HCT116 (cell line): Measurements from ENCODE around the gene PRKAG2. TPM values are rescaled to one million over a fixed set of nuclear protein-coding genes. Genes with fewer than 3 reads are reported as not detected.

ENCODE experiments used
- ATAC-seq: fragments of 200-7000 bp; cut with Tn5 transposase; 2 replicates; pipeline ENCODE4 v1.9.1; 2020; ENCODE audit warnings: mild to moderate bottlenecking, moderate library complexity
- BruUV-seq: library from RNA; stranded (reverse); fragments of 400-500 nt; replicated peaks from 2 replicates; lab custom pipeline; 2021; lab: Mats Ljungman, UMichigan
- CTCF ChIA-PET: fragments of 300-600 bp; sonication (Branson Sonifier 250); formaldehyde crosslinking; loops from one replicate; lab custom pipeline; 2021; ENCODE audit warnings: antibody characterized with exemption; lab: Charles Lee
- POLR2A ChIA-PET: fragments of 300-600, 350-600 bp; sonication (Branson Sonifier 250); formaldehyde crosslinking; loops from one replicate; lab custom pipeline; 2021; ENCODE audit warnings: antibody characterized with exemption; lab: Charles Lee
- RAD21 ChIA-PET, 2 experiments: fragments of 300-600 bp; sonication (Branson Sonifier 250); formaldehyde crosslinking; loops; one replicate each; lab custom pipeline; 2023; ENCODE audit warnings: low total read pairs in 2 of 2; ENCODE audit not compliant: uncharacterized antibody in 2 of 2, unreplicated experiment in 2 of 2, low non-redundant PET in 1 of 2; lab: Charles Lee
- DNase-seq: peaks from one replicate; pipeline ENCODE4 v3.0.0-alpha.2; 2010; ENCODE audit warnings: low read depth, low spot score
- H2AFZ ChIP-seq: fragments of 200-600 bp; shearing (Covaris generic), sonication (generic); 2 replicates; pipeline ENCODE4 v1.6.1; 2017; ENCODE audit warnings: low read depth, mixed run types, mixed read lengths, antibody characterized with exemption, low read length; ENCODE audit not compliant: poor library complexity, severe bottlenecking
- H3K27ac ChIP-seq: 2 replicates; pipeline ENCODE4 v1.5.1; 2012; ENCODE audit warnings: low read depth, low read length
- H3K27me3 ChIP-seq: fragments of 200-600 bp; sonication (generic); 2 replicates; pipeline ENCODE4 v1.6.1; 2016; ENCODE audit warnings: mixed run types, low read length, mixed read lengths; ENCODE audit not compliant: insufficient read depth
- H3K36me3 ChIP-seq, 2 experiments: fragments of 200-500 bp in 1 of 2; fragments of 200-600 bp in 1 of 2; sonication (Bioruptor generic) in 1 of 2; sonication (generic) in 1 of 2; 2 replicates each; pipeline versions ENCODE4 v1.5.1 to v1.6.1; 2014 to 2016; ENCODE audit warnings: low read length in 2 of 2, inconsistent platforms in 1 of 2, mixed read lengths in 1 of 2, mixed run types in 1 of 2; ENCODE audit not compliant: insufficient read depth in 2 of 2, control insufficient read depth in 1 of 2
- H3K4me1 ChIP-seq, 2 experiments: fragments of 200-600 bp in 1 of 2; sonication (generic) in 1 of 2; 2 replicates each; pipeline versions ENCODE4 v1.5.1 to v1.6.1; 2012 to 2017; ENCODE audit warnings: low read length in 2 of 2, inconsistent platforms in 1 of 2, mild to moderate bottlenecking in 1 of 2, mixed read lengths in 1 of 2, mixed run types in 1 of 2, moderate library complexity in 1 of 2; ENCODE audit not compliant: insufficient read depth in 2 of 2, control insufficient read depth in 1 of 2
- H3K4me2 ChIP-seq: fragments of 200-600 bp; sonication (generic); 2 replicates; pipeline ENCODE4 v1.6.1; 2017; ENCODE audit warnings: mixed run types, low read length, mixed read lengths
- H3K4me3 ChIP-seq, 2 experiments: fragments of 200-600 bp in 1 of 2; sonication (generic) in 1 of 2; replicated peaks in 1 of 2; 2 replicates each; pipeline ENCODE4 v1.5.1; 2011 to 2016; ENCODE audit warnings: low read length in 2 of 2, control low read depth in 1 of 2, low read depth in 1 of 2, mild to moderate bottlenecking in 1 of 2, mixed read lengths in 1 of 2, mixed run types in 1 of 2
- H3K79me2 ChIP-seq: fragments of 200-600 bp; sonication (generic); 2 replicates; pipeline ENCODE4 v1.6.1; 2017; ENCODE audit warnings: mild to moderate bottlenecking, mixed run types, low read length, moderate library complexity, mixed read lengths; ENCODE audit not compliant: insufficient read depth
- H3K9ac ChIP-seq: fragments of 200-600 bp; sonication (generic); 2 replicates; pipeline ENCODE4 v1.6.1; 2016; ENCODE audit warnings: low read length, mixed read lengths
- H3K9me2 ChIP-seq: fragments of 200-600 bp; sonication (generic), shearing (Covaris generic); 2 replicates; pipeline ENCODE4 v1.6.1; 2017; ENCODE audit warnings: mixed run types, mild to moderate bottlenecking, moderate library complexity; ENCODE audit not compliant: insufficient read depth
- H3K9me3 ChIP-seq, 2 experiments: fragments of 200-500 bp in 1 of 2; fragments of 200-600 bp in 1 of 2; sonication (Bioruptor generic) in 1 of 2; sonication (generic) in 1 of 2; 2 replicates each; pipeline ENCODE4 v1.6.1; 2014 to 2017; ENCODE audit warnings: low read length in 2 of 2, mixed read lengths in 2 of 2, inconsistent platforms in 1 of 2, low read depth in 1 of 2, mild to moderate bottlenecking in 1 of 2, mixed run types in 1 of 2, moderate library complexity in 1 of 2; ENCODE audit not compliant: control insufficient read depth in 1 of 2, insufficient read depth in 1 of 2
- H4K20me1 ChIP-seq: fragments of 200-600 bp; sonication (generic), shearing (Covaris generic); 2 replicates; pipeline ENCODE4 v1.6.1; 2017; ENCODE audit warnings: mixed run types, mild to moderate bottlenecking, moderate library complexity; ENCODE audit not compliant: insufficient read depth
- ATF3 ChIP-seq: IDR thresholded peaks from 2 replicates; pipeline ENCODE4 v1.6.1; 2012
- EGR1 ChIP-seq: IDR thresholded peaks from 2 replicates; pipeline ENCODE4 v1.6.1; 2012; ENCODE audit warnings: low read depth
- ELF1 ChIP-seq: IDR thresholded peaks from 2 replicates; pipeline ENCODE4 v1.6.1; 2012; ENCODE audit warnings: low read depth, borderline replicate concordance
- EZH2 ChIP-seq: fragments of 200-600 bp; sonication (generic); IDR thresholded peaks from 2 replicates; pipeline ENCODE4 v1.6.1; 2017; ENCODE audit warnings: antibody characterized with exemption, mixed run types
- JUND ChIP-seq: IDR thresholded peaks from 2 replicates; pipeline ENCODE4 v1.6.1; 2012
- MAX ChIP-seq: IDR thresholded peaks from 2 replicates; pipeline ENCODE4 v1.6.1; 2012
- POLR2A ChIP-seq: IDR thresholded peaks from 2 replicates; pipeline ENCODE4 v1.7.0; 2011; ENCODE audit warnings: borderline replicate concordance; ENCODE audit not compliant: insufficient read depth, insufficient read length; ENCODE audit errors: extremely low read depth
- POLR2AphosphoS5 ChIP-seq: IDR thresholded peaks from 2 replicates; pipeline ENCODE4 v1.6.1; 2011; ENCODE audit warnings: mild to moderate bottlenecking, low read depth, low read length, moderate library complexity
- RAD21 ChIP-seq: IDR thresholded peaks from 2 replicates; pipeline ENCODE4 v1.6.1; 2012; ENCODE audit warnings: low read depth, mild to moderate bottlenecking
- REST ChIP-seq: IDR thresholded peaks from 2 replicates; pipeline ENCODE4 v1.6.1; 2012; ENCODE audit warnings: low read depth
- SIN3A ChIP-seq: IDR thresholded peaks from 2 replicates; pipeline ENCODE4 v1.6.1; 2012; ENCODE audit warnings: low read depth
- SRF ChIP-seq: IDR thresholded peaks from 2 replicates; pipeline ENCODE4 v1.6.1; 2012; ENCODE audit warnings: low read depth
- TCF7L2 ChIP-seq: IDR thresholded peaks from 2 replicates; pipeline ENCODE4 v1.7.0; 2011; ENCODE audit warnings: borderline replicate concordance, inconsistent platforms; ENCODE audit not compliant: insufficient read depth, insufficient read length; ENCODE audit errors: extremely low read depth
- YY1 ChIP-seq: IDR thresholded peaks from 2 replicates; pipeline ENCODE4 v1.6.1; 2011; ENCODE audit warnings: low read length, low read depth, moderate library complexity, mild to moderate bottlenecking; ENCODE audit not compliant: insufficient replicate concordance; ENCODE audit errors: extremely low read depth
- ZNF274 ChIP-seq: fragments of 200-500 bp; sonication (Bioruptor generic); IDR thresholded peaks from 2 replicates; pipeline ENCODE4 v1.6.1; 2014; ENCODE audit warnings: mild to moderate bottlenecking, low read depth, low read length, inconsistent platforms
- intact Hi-C: fragments of 100-400 bp; cut with micrococcal nuclease; formaldehyde crosslinking; loops from 2 replicates; pipeline ENCODE4 v1.10.0; 2022
- total RNA-seq: library from RNA; stranded (reverse); gene quantifications from one replicate; pipeline ENCODE4 v1.2.1, GENCODE V29; 2021; ENCODE audit not compliant: unreplicated experiment
- TF ChIP-seq, protein P1 (sequence below), 3 experiments: fragments of 200-600 bp in 1 of 3; sonication (generic) in 1 of 3; IDR thresholded peaks in 2 of 3; conservative IDR thresholded peaks in 1 of 3; 2 replicates each; pipeline ENCODE4 v1.5.1; 2012 to 2017; ENCODE audit warnings: low read depth in 2 of 3, low read length in 2 of 3, antibody characterized with exemption in 1 of 3, borderline replicate concordance in 1 of 3, control low read depth in 1 of 3, mild to moderate bottlenecking in 1 of 3, mixed read lengths in 1 of 3, mixed run types in 1 of 3, moderate library complexity in 1 of 3; ENCODE audit not compliant: insufficient read depth in 1 of 3

Gene PRKAG2
- total RNA-seq, 1 experiment from 2014 or later: 23.6 TPM

GRCh38 chr7:151755131-151755801 is 121.6 kb downstream of the PRKAG2 start (continued):
- TF ChIP-seq ATF3: no peak
- TF ChIP-seq POLR2AphosphoS5: no peak
- no peak for TF ChIP-seq POLR2A
- TF ChIP-seq SIN3A: no peak
- no peak for TF ChIP-seq JUND
- TF ChIP-seq ZNF274: no peak
- TF ChIP-seq SRF: no peak
- TF ChIP-seq, protein P1, sequence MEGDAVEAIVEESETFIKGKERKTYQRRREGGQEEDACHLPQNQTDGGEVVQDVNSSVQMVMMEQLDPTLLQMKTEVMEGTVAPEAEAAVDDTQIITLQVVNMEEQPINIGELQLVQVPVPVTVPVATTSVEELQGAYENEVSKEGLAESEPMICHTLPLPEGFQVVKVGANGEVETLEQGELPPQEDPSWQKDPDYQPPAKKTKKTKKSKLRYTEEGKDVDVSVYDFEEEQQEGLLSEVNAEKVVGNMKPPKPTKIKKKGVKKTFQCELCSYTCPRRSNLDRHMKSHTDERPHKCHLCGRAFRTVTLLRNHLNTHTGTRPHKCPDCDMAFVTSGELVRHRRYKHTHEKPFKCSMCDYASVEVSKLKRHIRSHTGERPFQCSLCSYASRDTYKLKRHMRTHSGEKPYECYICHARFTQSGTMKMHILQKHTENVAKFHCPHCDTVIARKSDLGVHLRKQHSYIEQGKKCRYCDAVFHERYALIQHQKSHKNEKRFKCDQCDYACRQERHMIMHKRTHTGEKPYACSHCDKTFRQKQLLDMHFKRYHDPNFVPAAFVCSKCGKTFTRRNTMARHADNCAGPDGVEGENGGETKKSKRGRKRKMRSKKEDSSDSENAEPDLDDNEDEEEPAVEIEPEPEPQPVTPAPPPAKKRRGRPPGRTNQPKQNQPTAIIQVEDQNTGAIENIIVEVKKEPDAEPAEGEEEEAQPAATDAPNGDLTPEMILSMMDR (IDR thresholded peaks at IDR 0.05 in 2 of 3, conservative IDR thresholded peaks at IDR 0.05 in 1 of 3; ENCODE audit: borderline replicate concordance in 1 of 3, insufficient read depth in 1 of 3, low read depth in 2 of 3, low read length in 2 of 3): no peak
- no peak for TF ChIP-seq MAX
- no peak for TF ChIP-seq RAD21
- TF ChIP-seq TCF7L2: no peak
- no peak for TF ChIP-seq EZH2
- no peak for TF ChIP-seq ELF1

DNA sequence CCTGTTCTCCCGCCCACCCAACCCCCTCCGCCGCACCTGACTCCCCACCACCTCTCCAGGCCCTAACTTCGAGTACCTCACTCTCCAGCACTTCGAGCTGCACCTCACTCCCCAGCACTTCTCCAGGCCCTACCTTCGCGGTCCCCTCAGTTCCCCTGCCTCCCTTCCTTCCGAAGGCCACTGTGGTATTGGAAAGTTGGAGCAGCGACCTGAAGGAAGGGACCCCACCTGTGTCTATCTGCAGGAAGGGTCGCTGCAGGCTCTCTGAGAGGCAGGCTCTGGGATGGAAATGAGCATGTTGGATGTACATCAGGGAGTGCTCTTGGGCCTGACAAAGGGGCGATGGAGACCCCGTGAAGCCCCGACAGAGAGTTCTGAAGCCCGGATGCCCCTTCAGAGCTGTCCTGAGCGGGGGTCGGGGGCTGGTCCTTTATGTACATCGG is 122.2 kb downstream of the PRKAG2 start:
- peaks cover 25 to 45% of the 10 kb centered on the region in 2 experiments for H3K4me1 ChIP-seq
- 0 out of 2 replicates have a peak overlapping the region, but pooled peaks have one; percentile 28 for H3K9ac ChIP-seq
- CTCF ChIA-PET: interaction anchor here (1.0 to 1.8 kb wide), 5 partner anchors 9 to 386 kb away, joined by 3 to 7 read pairs (median 3); no protein-coding TSS in a partner anchor
- peak overlapping the region; percentile 75 for H3K4me2 ChIP-seq
- no peaks in the 10 kb centered on the region for H4K20me1 ChIP-seq
- DNase-seq: no peak
- no TSS peak for BruUV-seq
- no peak for TF ChIP-seq YY1
- TF ChIP-seq REST: no peak
- TF ChIP-seq TCF7L2: no peak
- TF ChIP-seq EGR1: no peak
- TF ChIP-seq SRF: no peak
- TF ChIP-seq ELF1: no peak
- no peak for ATAC-seq
- no peak overlapping the region for H2AFZ ChIP-seq
- no peak overlapping the region for H3K4me3 ChIP-seq
- no peaks in the 10 kb centered on the region for H3K79me2 ChIP-seq
- no peaks in the 10 kb centered on the region for H3K27me3 ChIP-seq
- POLR2A ChIA-PET: no interaction called here
- H3K9me3 ChIP-seq: no peaks in the 10 kb centered on the region
- no peaks in the 10 kb centered on the region for H3K36me3 ChIP-seq
- RAD21 ChIA-PET: no interaction called here
- H3K9me2 ChIP-seq: no peaks in the 10 kb centered on the region
- H3K27ac ChIP-seq: peak overlapping the region; percentile 46
- intact Hi-C loops: loop anchor here (5.0 to 10.0 kb wide), 3 partner anchors 123 to 440 kb away; partner anchors contain the start of gene PRKAG2
